OCI-LY3 (cell line): ENCODE data around the gene HOXA6.

ENCODE experiments used
- CTCF ChIP-seq: fragments of 200-600, 300-600 bp; sonication (generic); IDR thresholded peaks from 2 replicates; pipeline ENCODE4 v1.5.1; 2014; ENCODE audit warnings: antibody characterized with exemption, low read length, low read depth
- EZH2phosphoT487 ChIP-seq: fragments of 200-600 bp; shearing (Covaris generic); IDR thresholded peaks from 2 replicates; pipeline ENCODE4 v1.6.1; 2018; ENCODE audit warnings: antibody characterized with exemption, mixed run types, low read depth

- no peak for TF ChIP-seq EZH2phosphoT487
- no peak for TF ChIP-seq CTCF
Measured at GRCh38 chr7:27172315-27172774, 24.8 kb upstream of the HOXA6 start.
